Suprapubic skin (tissue), 4 donors: ENCODE results near the gene MYO6.

Experiments
- CTCF ChIP-seq, 2 donors: fragments of 200-600 bp in 1 of 2; fragments of 450-650 bp in 1 of 2; sonication (generic) in 1 of 2; IDR thresholded peaks; one replicate each; pipeline ENCODE4 v1.5.1; 2016 to 2019; ENCODE audit warnings: antibody characterized with exemption in 2 of 2, mild to moderate bottlenecking in 1 of 2, moderate library complexity in 1 of 2
- EP300 ChIP-seq: sonication (generic); formaldehyde crosslinking; IDR thresholded peaks from one replicate; pipeline ENCODE4 v1.6.1; 2017; ENCODE audit warnings: antibody characterized with exemption
- POLR2A ChIP-seq, 2 donors: fragments of 450-650 bp; IDR thresholded peaks; one replicate each; pipeline ENCODE4 v1.6.1; 2017; ENCODE audit warnings: antibody characterized with exemption in 2 of 2, mild to moderate bottlenecking in 2 of 2, moderate library complexity in 2 of 2
- POLR2AphosphoS5 ChIP-seq, 3 donors: sonication (generic); formaldehyde crosslinking; IDR thresholded peaks; one replicate each; pipeline ENCODE4 v1.6.1; 2017; ENCODE audit warnings: antibody characterized with exemption in 3 of 3

- no peak for TF ChIP-seq CTCF (IDR thresholded peaks at IDR 0.05)
- TF ChIP-seq EP300 = no peak
- no peak for TF ChIP-seq POLR2A (IDR thresholded peaks at IDR 0.05)
- TF ChIP-seq POLR2AphosphoS5 (IDR thresholded peaks at IDR 0.05) = no peak
Measured at GRCh38 chr6:75757295-75757694, 8.3 kb downstream of the MYO6 start.
